Panc1 (cell line): ENCODE results near the gene ARFGAP1. TPM values are rescaled to one million over a fixed set of nuclear protein-coding genes. Genes with fewer than 3 reads are reported as not detected.

Source experiments
- ATAC-seq: fragments of 200-7000 bp; cut with Tn5 transposase; 2 replicates; pipeline ENCODE4 v1.9.1; 2020; ENCODE audit warnings: mild to moderate bottlenecking, moderate library complexity
- BruUV-seq: library from RNA; stranded (reverse); fragments of 400-500 nt; replicated peaks from 2 replicates; lab custom pipeline; 2021; lab: Mats Ljungman, UMichigan
- CTCF ChIA-PET: fragments of 300-600 bp; sonication (Branson Sonifier 250); formaldehyde crosslinking; loops from one replicate; lab custom pipeline; 2022; ENCODE audit warnings: antibody characterized with exemption; lab: Charles Lee
- POLR2A ChIA-PET: fragments of 300-600 bp; sonication (Branson Sonifier 250); formaldehyde crosslinking; loops from one replicate; lab custom pipeline; 2022; ENCODE audit warnings: antibody characterized with exemption; lab: Charles Lee
- DNase-seq: peaks from one replicate; pipeline ENCODE4 v3.0.0-alpha.2; 2010; ENCODE audit warnings: low read depth, low spot score
- H3K27ac ChIP-seq: 2 replicates; pipeline ENCODE4 v1.5.1; 2011; ENCODE audit warnings: mild to moderate bottlenecking, low read length, inconsistent platforms
- H3K27me3 ChIP-seq: fragments of 200-500 bp; sonication (Bioruptor generic); 2 replicates; pipeline ENCODE4 v1.6.0; 2014; ENCODE audit warnings: low read length, inconsistent platforms; ENCODE audit not compliant: control insufficient read depth, insufficient read depth
- H3K36me3 ChIP-seq: fragments of 200-500 bp; sonication (Bioruptor generic); 2 replicates; pipeline ENCODE4 v1.5.1; 2014; ENCODE audit warnings: inconsistent platforms, mild to moderate bottlenecking, low read length, moderate library complexity; ENCODE audit not compliant: control insufficient read depth, insufficient read depth
- H3K4me1 ChIP-seq: 2 replicates; pipeline ENCODE4 v1.5.1; 2011; ENCODE audit warnings: inconsistent platforms, mild to moderate bottlenecking, low read length, moderate library complexity; ENCODE audit not compliant: control insufficient read depth, insufficient read depth
- H3K4me3 ChIP-seq, 2 experiments: 2 replicates each; pipeline ENCODE4 v1.5.1; 2011 to 2012; ENCODE audit warnings: low read depth in 2 of 2, low read length in 2 of 2, mild to moderate bottlenecking in 2 of 2, inconsistent platforms in 1 of 2, moderate library complexity in 1 of 2
- H3K9me3 ChIP-seq: fragments of 200-500 bp; sonication (Bioruptor generic); 2 replicates; pipeline ENCODE4 v1.5.1; 2014; ENCODE audit warnings: low read depth, mild to moderate bottlenecking, inconsistent platforms, low read length, moderate library complexity; ENCODE audit not compliant: control insufficient read depth, insufficient read depth
- POLR2AphosphoS5 ChIP-seq: IDR thresholded peaks from 2 replicates; pipeline ENCODE4 v1.6.1; 2012; ENCODE audit warnings: mild to moderate bottlenecking, low read depth, low read length, moderate library complexity
- SIN3A ChIP-seq: IDR thresholded peaks from 2 replicates; pipeline ENCODE4 v1.6.1; 2012; ENCODE audit warnings: low read depth, mild to moderate bottlenecking, low read length, moderate library complexity, borderline replicate concordance; ENCODE audit not compliant: insufficient read depth
- TCF7L2 ChIP-seq: IDR thresholded peaks from 2 replicates; pipeline ENCODE4 v1.6.1; 2011; ENCODE audit warnings: mild to moderate bottlenecking, low read depth, low read length, inconsistent platforms
- in situ Hi-C: cut with HindIII; loops from 2 replicates; pipeline ENCODE4 v1.10.0; 2016; ENCODE audit warnings: low sequenced_read_pairs, low pct_unique_long_range_greater_than_20kb
- intact Hi-C: fragments of 100-400 bp; cut with micrococcal nuclease; formaldehyde crosslinking; loops from one replicate; pipeline ENCODE4 v1.10.0; 2022; ENCODE audit not compliant: unreplicated experiment
- total RNA-seq: library from RNA; stranded (reverse); gene quantifications from one replicate; pipeline ENCODE4 v1.2.1, GENCODE V29; 2021; ENCODE audit not compliant: unreplicated experiment
- TF ChIP-seq, protein P1 (sequence below): fragments of 450-650 bp; IDR thresholded peaks from 2 replicates; pipeline ENCODE4 v1.5.1; 2017; ENCODE audit warnings: mild to moderate bottlenecking
- TF ChIP-seq, protein P2 (sequence below), 2 experiments: IDR thresholded peaks; 2 replicates each; pipeline ENCODE4 v1.6.1; 2011 to 2012; ENCODE audit warnings: low read depth in 2 of 2, control low read depth in 1 of 2, low read length in 1 of 2, mild to moderate bottlenecking in 1 of 2, moderate library complexity in 1 of 2; ENCODE audit not compliant: insufficient read depth in 1 of 2

ARFGAP1 gene
- total RNA-seq, 1 experiment from 2014 or later, result 110 TPM

DNA sequence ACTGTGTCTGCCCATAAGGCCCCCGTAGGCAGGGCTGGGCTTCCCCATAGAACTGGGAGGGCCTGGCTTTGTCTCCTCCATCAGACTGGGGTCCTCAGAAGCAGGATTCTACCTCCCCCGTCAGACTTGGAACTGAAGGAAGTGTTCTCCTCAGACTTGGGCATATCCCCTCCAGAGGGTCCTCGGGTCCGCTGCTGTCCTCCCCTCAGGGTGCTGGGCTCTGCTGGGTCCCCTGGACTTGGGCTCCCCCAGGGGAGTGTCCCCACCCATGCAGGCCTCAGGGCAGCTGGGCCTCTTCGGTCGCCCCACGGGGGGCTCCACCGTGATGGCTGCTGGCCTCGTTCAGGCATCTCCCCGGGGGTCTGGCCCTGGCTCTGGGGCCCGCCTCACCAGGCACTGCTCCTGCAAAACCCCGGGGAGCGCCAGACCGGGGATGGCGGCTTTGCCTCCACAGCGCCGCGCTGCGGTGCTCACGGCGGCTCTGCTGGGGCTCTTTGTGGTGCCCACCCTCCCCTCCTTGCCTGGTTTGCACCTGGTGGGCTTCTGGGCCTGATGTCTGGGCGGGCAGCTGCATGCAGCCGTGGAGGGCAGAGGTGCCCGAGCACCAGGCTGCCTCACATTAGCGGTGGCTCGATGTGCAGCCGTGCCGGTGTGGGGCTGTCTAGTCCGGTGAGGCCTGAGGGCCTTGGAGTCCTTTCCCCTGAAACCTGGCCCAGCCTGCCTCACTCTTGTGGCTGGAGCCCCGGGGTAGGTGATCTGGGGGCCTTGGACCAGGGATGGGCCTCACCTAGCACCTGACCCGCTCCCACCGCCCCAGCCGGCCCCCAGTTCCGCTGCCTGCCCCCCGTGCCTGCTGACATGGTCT lies 34.3 kb downstream of the ARFGAP1 start:
- H3K4me1 ChIP-seq, result peaks cover 3% of the 10 kb centered on the region; the same call in 1 of the 2 replicates
- ChIA-PET POLR2A (no interaction called here), CTCF (no interaction called here)
- H3K36me3 ChIP-seq, result no peaks in the 10 kb centered on the region
- no peak for ATAC-seq
- BruUV-seq, result no TSS peak
- no peaks in the 10 kb centered on the region for H3K9me3 ChIP-seq
- intact Hi-C loops (no loop called here), in situ Hi-C loops (no loop called here)
- TF ChIP-seq POLR2AphosphoS5, result no peak
- TF ChIP-seq, protein P1, sequence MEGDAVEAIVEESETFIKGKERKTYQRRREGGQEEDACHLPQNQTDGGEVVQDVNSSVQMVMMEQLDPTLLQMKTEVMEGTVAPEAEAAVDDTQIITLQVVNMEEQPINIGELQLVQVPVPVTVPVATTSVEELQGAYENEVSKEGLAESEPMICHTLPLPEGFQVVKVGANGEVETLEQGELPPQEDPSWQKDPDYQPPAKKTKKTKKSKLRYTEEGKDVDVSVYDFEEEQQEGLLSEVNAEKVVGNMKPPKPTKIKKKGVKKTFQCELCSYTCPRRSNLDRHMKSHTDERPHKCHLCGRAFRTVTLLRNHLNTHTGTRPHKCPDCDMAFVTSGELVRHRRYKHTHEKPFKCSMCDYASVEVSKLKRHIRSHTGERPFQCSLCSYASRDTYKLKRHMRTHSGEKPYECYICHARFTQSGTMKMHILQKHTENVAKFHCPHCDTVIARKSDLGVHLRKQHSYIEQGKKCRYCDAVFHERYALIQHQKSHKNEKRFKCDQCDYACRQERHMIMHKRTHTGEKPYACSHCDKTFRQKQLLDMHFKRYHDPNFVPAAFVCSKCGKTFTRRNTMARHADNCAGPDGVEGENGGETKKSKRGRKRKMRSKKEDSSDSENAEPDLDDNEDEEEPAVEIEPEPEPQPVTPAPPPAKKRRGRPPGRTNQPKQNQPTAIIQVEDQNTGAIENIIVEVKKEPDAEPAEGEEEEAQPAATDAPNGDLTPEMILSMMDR, result no peak
- no peak for TF ChIP-seq TCF7L2
- no peak for TF ChIP-seq SIN3A
- TF ChIP-seq, protein P2, sequence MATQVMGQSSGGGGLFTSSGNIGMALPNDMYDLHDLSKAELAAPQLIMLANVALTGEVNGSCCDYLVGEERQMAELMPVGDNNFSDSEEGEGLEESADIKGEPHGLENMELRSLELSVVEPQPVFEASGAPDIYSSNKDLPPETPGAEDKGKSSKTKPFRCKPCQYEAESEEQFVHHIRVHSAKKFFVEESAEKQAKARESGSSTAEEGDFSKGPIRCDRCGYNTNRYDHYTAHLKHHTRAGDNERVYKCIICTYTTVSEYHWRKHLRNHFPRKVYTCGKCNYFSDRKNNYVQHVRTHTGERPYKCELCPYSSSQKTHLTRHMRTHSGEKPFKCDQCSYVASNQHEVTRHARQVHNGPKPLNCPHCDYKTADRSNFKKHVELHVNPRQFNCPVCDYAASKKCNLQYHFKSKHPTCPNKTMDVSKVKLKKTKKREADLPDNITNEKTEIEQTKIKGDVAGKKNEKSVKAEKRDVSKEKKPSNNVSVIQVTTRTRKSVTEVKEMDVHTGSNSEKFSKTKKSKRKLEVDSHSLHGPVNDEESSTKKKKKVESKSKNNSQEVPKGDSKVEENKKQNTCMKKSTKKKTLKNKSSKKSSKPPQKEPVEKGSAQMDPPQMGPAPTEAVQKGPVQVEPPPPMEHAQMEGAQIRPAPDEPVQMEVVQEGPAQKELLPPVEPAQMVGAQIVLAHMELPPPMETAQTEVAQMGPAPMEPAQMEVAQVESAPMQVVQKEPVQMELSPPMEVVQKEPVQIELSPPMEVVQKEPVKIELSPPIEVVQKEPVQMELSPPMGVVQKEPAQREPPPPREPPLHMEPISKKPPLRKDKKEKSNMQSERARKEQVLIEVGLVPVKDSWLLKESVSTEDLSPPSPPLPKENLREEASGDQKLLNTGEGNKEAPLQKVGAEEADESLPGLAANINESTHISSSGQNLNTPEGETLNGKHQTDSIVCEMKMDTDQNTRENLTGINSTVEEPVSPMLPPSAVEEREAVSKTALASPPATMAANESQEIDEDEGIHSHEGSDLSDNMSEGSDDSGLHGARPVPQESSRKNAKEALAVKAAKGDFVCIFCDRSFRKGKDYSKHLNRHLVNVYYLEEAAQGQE (IDR thresholded peaks at IDR 0.05; ENCODE audit: insufficient read depth in 1 of 2, low read depth in 2 of 2, low read length in 1 of 2), result no peak
- H3K27ac ChIP-seq, result no peak overlapping the region
- no peak for DNase-seq
- no peak overlapping the region for H3K4me3 ChIP-seq
- no peaks in the 10 kb centered on the region for H3K27me3 ChIP-seq

DNA sequence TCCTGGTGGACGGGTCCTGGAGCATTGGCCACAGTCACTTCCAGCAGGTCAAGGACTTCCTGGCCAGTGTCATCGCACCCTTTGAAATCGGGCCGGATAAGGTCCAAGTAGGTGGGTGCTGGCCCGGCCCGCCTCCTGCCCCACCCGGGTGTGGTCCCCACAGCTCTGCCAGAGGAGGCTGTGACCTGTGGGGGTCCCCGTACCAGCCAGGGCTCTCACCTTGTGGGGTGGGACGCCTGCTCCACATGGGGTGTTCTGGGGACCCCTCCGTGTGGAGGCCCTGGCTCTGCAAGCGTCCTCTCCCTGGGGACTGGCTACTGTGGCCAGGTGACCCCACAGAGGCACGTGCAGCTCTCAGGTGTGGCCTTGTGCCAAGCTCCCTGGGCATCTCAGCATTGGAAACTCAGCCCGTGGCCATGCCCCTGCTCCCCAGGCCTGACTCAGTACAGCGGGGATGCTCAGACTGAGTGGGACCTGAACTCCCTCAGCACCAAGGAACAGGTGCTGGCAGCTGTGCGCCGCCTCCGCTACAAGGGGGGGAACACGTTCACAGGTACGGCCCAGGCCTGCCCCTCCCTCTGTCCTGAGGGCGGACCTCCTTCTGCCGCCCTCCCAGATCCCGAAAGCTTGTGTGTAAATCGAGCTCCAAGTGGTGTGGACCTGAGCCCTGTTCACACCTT lies 35.1 kb downstream of the ARFGAP1 start:
- intact Hi-C loops, result no loop called here
- H3K4me1 ChIP-seq, result peaks cover 3% of the 10 kb centered on the region; the same call in 1 of the 2 replicates
- no peak overlapping the region for H3K27ac ChIP-seq
- in situ Hi-C loops, result no loop called here
- H3K4me3 ChIP-seq, result no peak overlapping the region
- ATAC-seq (no peak), DNase-seq (no peak)
- CTCF ChIA-PET, result no interaction called here
- TF ChIP-seq POLR2AphosphoS5 (no peak), SIN3A (no peak), TCF7L2 (no peak)
- TF ChIP-seq, protein P2 (IDR thresholded peaks at IDR 0.05; ENCODE audit: insufficient read depth in 1 of 2, low read depth in 2 of 2, low read length in 1 of 2), result no peak
- BruUV-seq, result no TSS peak
- POLR2A ChIA-PET, result no interaction called here
- no peaks in the 10 kb centered on the region for H3K9me3 ChIP-seq
- H3K36me3 ChIP-seq, result no peaks in the 10 kb centered on the region
- no peaks in the 10 kb centered on the region for H3K27me3 ChIP-seq
